Bronchial smooth muscle cell (primary cell): Measurements from ENCODE around the gene KRTAP10-3. TPM values are rescaled to one million over a fixed set of nuclear protein-coding genes. Genes with fewer than 3 reads are reported as not detected.

Experiments used
- total RNA-seq: library from RNA; depleted of rRNA; stranded (reverse); fragments of >200 nt; gene quantifications from 2 replicates; pipeline ENCODE4 v1.2.1, GENCODE V29; 2014

Gene KRTAP10-3, protein sequence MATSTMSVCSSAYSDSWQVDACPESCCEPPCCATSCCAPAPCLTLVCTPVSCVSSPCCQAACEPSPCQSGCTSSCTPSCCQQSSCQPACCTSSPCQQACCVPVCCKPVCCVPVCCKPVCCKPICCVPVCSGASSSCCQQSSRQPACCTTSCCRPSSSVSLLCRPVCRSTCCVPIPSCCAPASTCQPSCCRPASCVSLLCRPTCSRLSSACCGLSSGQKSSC
- not detected in 2 replicates for total RNA-seq

DNA sequence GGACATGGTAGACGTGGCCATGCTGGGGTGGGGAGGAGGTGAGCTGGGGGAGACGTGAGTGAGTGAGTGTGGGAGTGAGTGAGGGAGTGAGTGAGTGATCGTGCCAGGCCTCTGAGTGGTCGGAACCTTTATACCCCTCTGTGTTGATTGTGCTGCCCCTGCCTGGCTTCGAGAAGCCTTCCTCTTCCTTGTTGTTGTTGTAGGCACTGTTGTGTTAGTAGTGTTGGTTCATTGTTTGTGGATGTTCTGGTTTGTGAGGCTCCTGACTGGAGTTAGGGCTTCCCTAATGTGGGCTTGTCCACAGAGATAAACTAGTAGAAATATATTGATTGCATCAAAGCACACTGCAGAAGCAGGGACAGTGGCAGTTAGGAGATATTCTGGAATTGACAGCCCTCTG, at the start of gene KRTAP10-3:
Gene KRTAP10-3, minus strand, starts transcription at position 101 of the 400 bp plus-strand sequence. Its CDS starts 80 bp downstream, at position 21.

DNA sequence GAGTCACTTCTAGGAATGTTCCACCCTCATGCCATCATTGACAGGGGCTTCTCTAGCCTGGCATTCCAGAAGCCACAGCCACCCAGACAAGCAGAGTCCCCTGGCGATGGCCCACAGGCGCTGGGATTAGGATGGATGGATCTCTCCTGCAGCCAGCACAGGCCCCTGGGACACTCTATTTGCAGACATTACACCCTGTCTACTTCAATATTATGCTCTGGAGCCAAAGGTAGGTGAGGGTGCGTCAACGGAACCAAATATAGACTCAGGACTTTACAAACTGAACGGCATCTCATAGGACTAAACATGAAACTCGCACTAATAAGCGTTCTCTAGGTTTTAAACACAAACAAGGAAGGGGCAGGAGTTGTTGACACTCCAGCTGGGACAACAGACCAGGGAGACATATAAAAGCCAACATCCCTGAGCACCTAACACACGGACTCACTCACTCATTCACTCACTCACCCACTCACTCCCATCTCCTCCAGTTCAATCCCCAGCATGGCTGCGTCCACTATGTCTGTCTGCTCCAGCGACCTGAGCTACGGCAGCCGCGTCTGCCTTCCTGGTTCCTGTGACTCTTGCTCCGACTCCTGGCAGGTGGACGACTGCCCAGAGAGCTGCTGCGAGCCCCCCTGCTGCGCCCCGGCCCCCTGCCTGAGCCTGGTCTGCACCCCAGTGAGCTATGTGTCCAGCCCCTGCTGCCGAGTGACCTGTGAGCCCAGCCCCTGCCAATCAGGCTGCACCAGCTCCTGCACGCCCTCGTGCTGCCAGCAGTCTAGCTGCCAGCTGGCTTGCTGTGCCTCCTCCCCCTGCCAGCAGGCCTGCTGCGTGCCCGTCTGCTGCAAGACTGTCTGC, 41.8 kb upstream of the KRTAP10-3 start, which contains the start of gene KRTAP10-7:
Gene KRTAP10-7, plus strand, starts transcription at position 480 of the 861 bp plus-strand sequence. Its CDS starts 25 bp downstream, at position 505.

DNA sequence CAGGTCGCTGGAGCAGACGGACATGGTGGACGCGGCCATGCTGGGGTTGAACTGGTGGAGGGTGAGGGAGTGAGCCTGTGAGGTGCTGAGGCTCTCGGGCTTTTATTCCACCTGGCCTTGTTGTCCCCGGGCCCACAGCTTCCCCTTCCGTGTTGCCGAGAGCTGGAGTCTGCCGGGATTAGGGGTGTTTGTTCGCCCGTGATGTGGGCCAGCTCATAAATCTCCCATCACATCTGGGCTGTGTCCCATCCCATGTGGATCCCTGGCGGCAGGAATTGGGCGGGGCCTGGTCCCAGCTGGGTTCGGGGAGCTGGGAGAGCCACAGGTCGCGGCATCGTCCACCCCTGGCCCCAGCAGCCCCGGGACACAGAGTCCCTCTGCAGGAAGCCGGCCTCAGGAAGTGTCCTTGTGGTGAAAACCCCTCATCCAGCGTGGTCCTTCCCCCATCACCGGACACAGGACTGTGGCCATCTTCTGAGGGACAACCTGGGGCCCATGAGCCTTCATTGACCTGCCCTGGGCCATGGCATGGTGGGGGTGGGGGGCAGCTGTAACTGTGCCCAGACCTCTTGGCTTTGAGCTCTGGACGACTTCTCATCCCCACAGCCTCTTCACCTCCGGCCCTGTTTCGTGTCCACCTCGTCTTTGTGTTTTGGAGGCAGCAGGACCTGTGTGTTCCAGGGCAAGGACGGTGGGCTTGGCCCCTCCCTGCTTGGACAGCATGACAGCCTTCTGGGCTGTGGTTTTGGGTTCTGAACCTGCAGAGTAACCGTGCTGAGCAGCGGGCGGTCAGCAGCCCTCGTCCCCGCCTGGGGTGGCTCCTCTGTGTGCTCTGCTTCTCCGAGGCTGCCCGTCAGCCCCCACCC, 34.1 kb upstream of the KRTAP10-3 start, which contains the start of gene KRTAP10-6:
Gene KRTAP10-6, minus strand, starts transcription at position 60 of the 866 bp plus-strand sequence. Its CDS starts 21 bp downstream, at position 39.

DNA sequence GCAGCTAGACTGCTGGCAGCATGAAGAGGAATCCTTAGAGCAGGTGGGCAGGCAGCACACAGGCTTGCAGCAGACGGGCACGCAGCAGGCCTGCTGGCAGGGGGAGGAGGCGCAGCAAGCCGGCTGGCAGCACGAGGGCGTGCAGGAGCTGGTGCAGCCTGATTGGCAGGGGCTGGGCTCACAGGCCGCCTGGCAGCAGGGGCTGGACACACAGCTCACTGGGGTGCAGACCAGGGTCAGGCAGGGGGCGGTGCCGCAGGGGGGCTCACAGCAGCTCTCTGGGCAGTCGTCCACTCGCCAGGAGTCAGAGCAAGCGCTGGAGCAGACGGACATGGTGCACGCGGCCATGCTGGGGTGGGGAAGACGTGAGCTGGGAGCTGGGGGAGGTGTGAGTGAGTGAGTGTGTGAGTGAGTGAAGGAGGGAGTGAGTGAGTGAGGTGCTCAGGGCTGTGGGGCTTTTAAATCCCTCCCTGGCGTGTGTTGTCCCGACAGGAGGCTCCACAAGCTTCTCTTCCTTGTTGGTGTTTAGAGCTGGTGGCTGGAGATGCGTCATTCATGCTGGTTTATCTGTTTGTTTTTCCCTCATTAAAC, 21.7 kb upstream of the KRTAP10-3 start, which contains the start of gene KRTAP10-5:
Gene KRTAP10-5, minus strand, starts transcription at position 374 of the 591 bp plus-strand sequence. Its CDS starts 26 bp downstream, at position 348.

DNA sequence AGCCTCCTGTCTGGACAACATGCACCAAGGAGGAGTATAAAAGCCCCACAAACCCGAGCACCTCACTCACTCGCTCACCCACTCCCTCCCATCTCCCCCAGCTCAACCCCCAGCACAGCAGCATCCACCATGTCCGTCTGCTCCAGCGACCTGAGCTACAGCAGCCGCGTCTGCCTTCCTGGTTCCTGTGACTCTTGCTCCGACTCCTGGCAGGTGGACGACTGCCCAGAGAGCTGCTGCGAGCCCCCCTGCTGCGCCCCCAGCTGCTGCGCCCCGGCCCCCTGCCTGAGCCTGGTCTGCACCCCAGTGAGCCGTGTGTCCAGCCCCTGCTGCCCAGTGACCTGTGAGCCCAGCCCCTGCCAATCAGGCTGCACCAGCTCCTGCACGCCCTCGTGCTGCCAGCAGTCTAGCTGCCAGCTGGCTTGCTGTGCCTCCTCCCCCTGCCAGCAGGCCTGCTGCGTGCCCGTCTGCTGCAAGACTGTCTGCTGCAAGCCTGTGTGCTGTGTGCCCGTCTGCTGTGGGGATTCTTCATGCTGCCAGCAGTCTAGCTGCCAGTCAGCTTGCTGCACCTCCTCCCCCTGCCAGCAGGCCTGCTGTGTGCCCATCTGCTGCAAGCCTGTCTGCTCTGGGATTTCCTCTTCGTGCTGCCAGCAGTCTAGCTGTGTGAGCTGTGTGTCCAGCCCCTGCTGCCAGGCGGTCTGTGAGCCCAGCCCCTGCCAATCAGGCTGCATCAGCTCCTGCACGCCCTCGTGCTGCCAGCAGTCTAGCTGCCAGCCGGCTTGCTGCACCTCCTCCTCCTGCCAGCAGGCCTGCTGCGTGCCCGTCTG, 15.2 kb upstream of the KRTAP10-3 start, which contains the start of gene KRTAP10-4:
Gene KRTAP10-4, plus strand, starts transcription at position 100 of the 827 bp plus-strand sequence. Its CDS starts 30 bp downstream, at position 130.

DNA sequence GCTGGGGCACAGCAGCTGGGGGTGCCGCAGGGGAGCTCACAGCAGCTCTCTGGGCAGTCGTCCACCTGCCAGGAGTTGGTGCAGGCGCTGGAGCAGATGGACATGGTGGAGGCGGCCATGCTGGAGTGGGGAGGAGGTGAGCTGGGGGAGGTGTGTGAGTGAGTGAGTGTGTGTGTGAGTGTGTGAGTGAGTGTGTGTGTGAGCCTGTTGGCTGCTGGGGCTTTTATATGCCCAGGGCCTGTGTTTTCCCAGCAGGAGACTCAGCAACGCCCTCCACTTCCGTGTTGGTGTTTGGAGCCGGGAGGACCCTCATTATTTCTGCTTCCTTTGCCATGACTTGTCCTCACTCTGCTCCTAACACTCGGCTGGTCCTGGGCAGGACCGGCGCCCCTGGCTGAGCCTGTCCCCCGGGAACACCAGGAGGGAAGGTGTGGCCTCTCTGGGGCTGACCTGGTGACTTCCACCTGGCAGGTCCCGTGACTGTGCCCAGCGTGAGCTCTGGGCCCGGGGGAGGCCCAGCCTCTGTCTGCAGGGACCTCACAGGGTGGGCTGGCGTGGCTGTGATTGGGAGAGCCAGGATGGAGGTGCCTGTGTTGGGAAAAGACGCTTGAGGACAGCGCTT, 7.1 kb downstream of the KRTAP10-3 start, which contains the start of gene KRTAP10-2:
Gene KRTAP10-2, minus strand, starts transcription at position 166 of the 622 bp plus-strand sequence. Its CDS starts 47 bp downstream, at position 119.

DNA sequence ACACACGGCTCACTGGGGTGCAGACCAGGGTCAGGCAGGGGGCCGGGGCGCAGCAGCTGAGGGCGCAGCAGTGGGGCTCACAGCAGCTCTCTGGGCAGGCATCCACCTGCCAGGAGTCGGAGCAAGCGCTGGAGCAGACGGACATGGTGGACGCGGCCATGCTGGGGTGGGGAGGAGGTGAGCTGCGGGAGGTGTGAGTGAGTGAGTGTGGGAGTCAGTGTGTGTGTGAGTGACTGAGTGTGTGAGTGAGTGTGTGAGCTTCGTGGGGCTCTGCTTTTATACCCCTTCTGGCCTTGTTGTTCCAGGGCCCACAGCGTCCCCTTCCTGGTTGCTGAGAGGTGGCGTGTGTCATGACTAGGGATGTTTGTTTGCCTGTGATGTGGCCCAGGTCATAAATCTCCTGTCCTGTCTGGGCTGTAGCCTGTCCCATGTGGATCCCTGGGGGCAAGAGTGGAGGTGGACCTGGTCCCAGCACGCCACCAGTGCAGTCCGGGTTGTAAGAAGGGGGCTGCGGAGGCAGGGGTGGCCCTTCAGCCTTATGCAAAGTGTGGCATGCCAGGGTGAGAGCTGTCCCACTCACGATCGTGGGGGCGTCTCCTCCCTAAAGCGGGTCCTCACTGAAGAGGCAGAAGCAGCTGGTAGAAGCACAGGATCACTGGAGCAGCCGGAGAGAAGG, 18.5 kb downstream of the KRTAP10-3 start, which contains the start of gene KRTAP10-1:
Gene KRTAP10-1, minus strand, starts transcription at position 205 of the 676 bp plus-strand sequence. Its CDS starts 45 bp downstream, at position 160.

Other genes with a start within 250 kb of the KRTAP10-3 start
- 11.0 and 11.3 TPM in 2 replicates for gene CFAP410, start 219.4 kb downstream of the KRTAP10-3 start, total RNA-seq
- under 0.01 TPM in 1 of 2 replicates, not detected in the other for gene TRPM2, start 205.2 kb downstream of the KRTAP10-3 start, total RNA-seq
- gene LRRC3, start 103.3 kb downstream of the KRTAP10-3 start, total RNA-seq, result under 0.01 TPM in 2 replicates
- gene KRTAP10-1, start 18.6 kb downstream of the KRTAP10-3 start, total RNA-seq, result not detected in 2 replicates
- not detected in 2 replicates for gene KRTAP10-2, start 7.3 kb downstream of the KRTAP10-3 start, total RNA-seq
- not detected in 2 replicates for gene KRTAP10-4, start 14.9 kb upstream of the KRTAP10-3 start, total RNA-seq
- gene KRTAP10-5, start 21.8 kb upstream of the KRTAP10-3 start, total RNA-seq, result not detected in 2 replicates
- gene KRTAP10-6, start 33.7 kb upstream of the KRTAP10-3 start, total RNA-seq, result not detected in 2 replicates
- gene KRTAP10-7, start 41.8 kb upstream of the KRTAP10-3 start, total RNA-seq, result not detected in 2 replicates
- gene KRTAP10-8, start 53.3 kb upstream of the KRTAP10-3 start, total RNA-seq, result not detected in 2 replicates
- gene KRTAP10-9, start 68.3 kb upstream of the KRTAP10-3 start, total RNA-seq, result not detected in 2 replicates
- gene KRTAP10-10, start 78.6 kb upstream of the KRTAP10-3 start, total RNA-seq, result not detected in 2 replicates
- not detected in 2 replicates for gene KRTAP10-11, start 87.6 kb upstream of the KRTAP10-3 start, total RNA-seq
- not detected in 2 replicates for gene KRTAP12-4, start 95.9 kb upstream of the KRTAP10-3 start, total RNA-seq
- not detected in 2 replicates for gene KRTAP12-3, start 99.1 kb upstream of the KRTAP10-3 start, total RNA-seq
- gene KRTAP12-2, start 108.1 kb upstream of the KRTAP10-3 start, total RNA-seq, result not detected in 2 replicates
- not detected in 2 replicates for gene KRTAP12-1, start 123.4 kb upstream of the KRTAP10-3 start, total RNA-seq
- not detected in 2 replicates for gene KRTAP10-12, start 138.4 kb upstream of the KRTAP10-3 start, total RNA-seq
- gene TSPEAR, start 152.8 kb upstream of the KRTAP10-3 start, total RNA-seq, result not detected in 2 replicates
- 41.8 and 55.8 TPM in 2 replicates for gene UBE2G2, start 243.0 kb upstream of the KRTAP10-3 start, total RNA-seq